HG03108 (cell line): Measurements from ENCODE around the gene BCL6.
"Not testable (repeated sequence)": the region's sequence is repeated elsewhere in the genome, so short reads cannot be mapped to it uniquely, and the experiment has no call there.

Experiments
- ATAC-seq: cut with Tn5 transposase; IDR thresholded peaks from one replicate; pipeline ENCODE4 v1.9.1; 2021; ENCODE audit warnings: moderate library complexity; ENCODE audit not compliant: unreplicated experiment

The BCL6 gene

DNA sequence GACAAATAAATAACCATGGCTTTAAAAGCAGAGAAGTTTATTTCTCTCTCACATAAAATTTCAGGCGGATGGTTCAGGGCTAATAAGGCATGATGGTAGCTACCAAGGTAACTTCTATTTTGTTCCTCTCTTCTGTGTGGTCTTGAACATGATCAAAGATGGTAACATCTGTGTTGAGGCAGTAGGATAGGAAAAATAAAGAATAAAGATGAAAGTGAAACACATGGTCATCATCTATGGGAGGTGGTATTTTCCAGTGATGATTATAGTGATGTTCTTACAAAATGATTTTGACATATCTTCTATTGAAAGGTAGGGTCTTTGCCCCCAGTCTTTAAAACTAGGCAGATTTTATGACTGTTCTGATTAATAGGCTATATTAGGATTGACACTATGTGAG lies 60.8 kb downstream of the BCL6 start:
- ATAC-seq: no peak

DNA sequence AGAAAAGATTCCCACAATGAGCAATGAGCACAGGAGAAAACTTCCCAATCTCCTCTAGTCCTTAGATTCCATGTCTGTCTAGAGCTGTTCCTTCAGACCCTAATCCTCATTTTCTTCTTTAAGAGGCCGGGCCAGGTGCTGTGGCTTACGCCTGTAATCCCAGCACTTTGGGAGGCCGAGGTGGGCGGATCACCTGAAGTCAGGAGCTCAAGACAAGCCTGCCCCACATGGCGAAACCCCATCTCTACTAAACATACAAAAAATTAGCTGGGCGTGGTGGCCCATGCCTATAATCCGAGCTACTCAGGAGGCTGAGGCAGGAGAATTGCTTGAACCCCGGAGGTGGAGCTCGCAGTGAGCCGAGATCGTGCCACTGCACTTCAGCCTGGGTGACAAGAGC lies 63.5 kb downstream of the BCL6 start:
- not testable (repeated sequence) for ATAC-seq

DNA sequence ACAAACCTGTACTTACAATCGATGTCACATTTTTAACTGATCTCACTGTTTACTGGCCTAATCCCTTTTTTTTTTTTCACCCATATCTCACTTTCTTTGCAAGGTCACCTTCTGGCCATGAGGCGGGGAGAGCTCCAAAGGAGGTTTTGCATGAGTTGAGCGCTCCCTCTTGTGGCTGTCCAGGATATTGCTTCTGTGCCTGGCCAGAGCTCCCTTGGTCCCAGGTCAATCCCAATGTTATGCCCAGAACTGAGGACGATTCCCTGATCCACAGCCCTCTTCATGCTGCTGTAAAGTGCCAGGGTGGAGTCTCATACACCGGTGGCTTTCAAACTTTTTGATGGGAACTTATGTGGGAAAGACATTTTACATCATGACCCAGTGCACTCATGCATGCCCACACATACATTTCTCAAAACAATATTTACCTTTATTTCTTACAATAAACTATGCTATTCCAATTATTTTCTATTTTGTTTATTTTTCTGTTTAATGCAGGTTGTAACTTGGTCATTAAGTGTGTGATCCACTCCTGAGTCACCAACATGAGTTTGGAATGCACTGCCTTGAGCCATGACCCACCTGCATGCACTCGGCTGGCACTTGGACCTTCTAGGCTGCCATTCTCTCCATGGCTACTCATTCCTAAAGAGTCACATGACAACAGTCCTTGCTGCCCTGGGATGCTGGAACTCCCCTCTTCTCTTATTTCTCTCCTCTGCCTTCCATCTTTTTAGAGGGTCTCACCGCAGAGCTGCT lies 65.5 kb downstream of the BCL6 start:
- ATAC-seq: peak; percentile 59

DNA sequence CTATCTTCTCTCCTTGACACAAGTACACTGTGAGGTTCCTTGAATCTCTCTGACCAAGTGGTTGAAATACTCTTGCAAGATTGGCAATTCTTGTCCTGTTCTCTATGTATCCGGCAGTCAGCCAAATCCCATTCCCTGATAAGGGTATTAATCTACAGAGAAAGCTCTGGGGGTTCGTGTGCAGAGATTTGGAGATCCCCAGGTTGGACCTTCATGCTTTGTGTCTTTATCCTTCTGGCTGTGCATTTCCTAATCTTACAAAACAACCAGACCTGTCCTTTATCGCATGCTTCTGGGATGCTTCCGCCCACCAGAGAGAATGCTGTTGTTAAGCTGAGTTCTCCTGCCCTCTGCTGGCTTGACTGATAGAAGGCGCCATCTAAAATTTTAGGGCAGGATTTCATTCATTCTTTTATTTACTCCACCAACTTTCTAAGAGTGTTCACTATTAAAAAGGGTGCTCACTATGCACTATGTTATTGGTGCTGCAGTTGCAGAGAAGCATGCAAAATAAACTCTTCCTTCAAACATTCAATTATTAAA lies 66.5 kb downstream of the BCL6 start:
- ATAC-seq: no peak

DNA sequence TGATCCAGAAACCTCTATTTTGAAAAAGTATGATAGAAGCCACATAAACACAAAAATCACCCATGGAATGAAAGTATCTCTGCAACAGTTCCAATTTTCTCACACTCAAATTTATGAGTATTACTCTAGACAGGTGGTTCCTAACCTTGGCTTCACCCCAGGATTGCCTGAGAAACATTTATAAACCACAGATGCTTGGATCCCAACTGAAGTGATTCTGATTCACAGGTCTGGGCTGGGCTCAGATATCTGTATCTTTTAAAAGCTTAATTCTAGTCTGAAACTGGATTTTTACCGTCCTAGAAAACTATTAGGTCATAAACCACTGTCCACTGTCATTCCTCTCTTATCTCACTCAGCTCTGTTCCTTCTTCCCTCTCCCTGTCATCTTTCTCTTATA lies 67.7 kb downstream of the BCL6 start:
- ATAC-seq: no peak

DNA sequence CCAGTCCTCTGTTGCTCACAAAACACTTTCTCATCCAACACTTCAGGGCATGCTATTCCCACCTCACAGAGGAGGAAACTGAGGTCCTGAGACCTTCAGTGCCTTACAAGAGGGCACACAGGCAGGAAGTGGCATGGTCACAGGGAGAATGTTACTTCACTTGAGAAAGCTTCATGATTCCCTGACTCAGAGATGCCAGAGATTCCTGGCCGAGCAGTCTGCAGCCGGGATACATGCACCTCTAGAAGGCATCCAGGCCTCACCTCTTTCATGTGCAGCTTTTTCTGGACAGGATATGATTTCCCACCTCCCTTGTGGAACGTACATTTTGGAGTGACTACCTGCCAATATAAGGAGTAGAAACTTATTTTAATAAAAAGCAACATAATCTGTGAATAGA lies 72.3 kb downstream of the BCL6 start:
- ATAC-seq: no peak
